K562 (cell line): ENCODE data around the gene NIPAL3. TPM values are rescaled to one million over a fixed set of nuclear protein-coding genes. Genes with fewer than 3 reads are reported as not detected.

Experiments used
- ATAC-seq: fragments of 200-7000 bp; cut with Tn5 transposase; 3 replicates; pipeline ENCODE4 v1.9.1; 2020; ENCODE audit warnings: moderate library complexity
- BruUV-seq: library from RNA; stranded (reverse); fragments of 400-500 nt; replicated peaks from 2 replicates; lab custom pipeline; 2021; lab: Mats Ljungman, UMichigan
- CTCF ChIA-PET: fragments of 300-600 bp; formaldehyde crosslinking; extraction: SDS; loops from one replicate; lab custom pipeline; 2021; ENCODE audit warnings: low intra/inter-chr PET ratio; lab: Yijun Ruan, JAX
- POLR2A ChIA-PET: fragments of 300-600, 350-650 bp; sonication (Branson Sonifier 250); formaldehyde crosslinking; extraction: SDS; loops from one replicate; lab custom pipeline; 2021; ENCODE audit warnings: antibody characterized with exemption, inconsistent platforms; lab: Yijun Ruan, JAX
- DNase-seq, 4 experiments: peaks; one replicate each; pipeline versions ENCODE4 v3.0.0 to v3.0.0-alpha.2; 2011 to 2018; ENCODE audit warnings: low spot score in 3 of 4, mixed read lengths in 3 of 4; ENCODE audit errors: extremely low read depth in 1 of 4
- FAIRE-seq: peaks from 2 replicates; lab custom pipeline; 2011; peaks lifted over from hg19 to GRCh38; lab: Jason Lieb, UNC
- H2AFZ ChIP-seq: 2 replicates; pipeline ENCODE4 v1.6.0; 2011; ENCODE audit warnings: low read depth, low read length, control low read depth, inconsistent platforms
- H3K27ac ChIP-seq: fragments of 200-600 bp; 3 replicates; pipeline ENCODE4 v1.8.0; 2011; ENCODE audit warnings: low read depth, mild to moderate bottlenecking, control low read depth, inconsistent platforms, low read length, moderate library complexity, mixed read lengths; ENCODE audit errors: extremely low read depth
- H3K27me3 ChIP-seq, 2 experiments: fragments of 300-600 bp in 1 of 2; 2 replicates in 1 of 2; 3 replicates in 1 of 2; pipeline versions ENCODE4 v1.6.0 to v1.8.0; 2011; ENCODE audit warnings: inconsistent platforms in 2 of 2, low read length in 2 of 2, mild to moderate bottlenecking in 1 of 2, mixed read lengths in 1 of 2, moderate library complexity in 1 of 2; ENCODE audit not compliant: control insufficient read depth in 2 of 2, insufficient read depth in 2 of 2
- H3K36me3 ChIP-seq: fragments of 300-600 bp; 3 replicates; pipeline ENCODE4 v1.8.0; 2011; ENCODE audit warnings: mild to moderate bottlenecking, low read length, inconsistent platforms; ENCODE audit not compliant: control insufficient read depth, insufficient read depth
- H3K4me1 ChIP-seq, 2 experiments: fragments of 200-600 bp in 1 of 2; replicated peaks in 1 of 2; 2 replicates in 1 of 2; 3 replicates in 1 of 2; pipeline versions ENCODE4 v1.5.1 to v1.8.0; 2011; ENCODE audit warnings: inconsistent platforms in 2 of 2, low read length in 2 of 2, mild to moderate bottlenecking in 1 of 2, mixed read lengths in 1 of 2, moderate library complexity in 1 of 2; ENCODE audit not compliant: control insufficient read depth in 2 of 2, insufficient read depth in 2 of 2
- H3K4me2 ChIP-seq: 2 replicates; pipeline ENCODE4 v1.6.1; 2011; ENCODE audit warnings: low read length, control low read depth, inconsistent platforms, mixed read lengths; ENCODE audit not compliant: insufficient read depth
- H3K4me3 ChIP-seq: fragments of 200-600 bp; sonication (generic), shearing (Covaris generic); 2 replicates; pipeline ENCODE4 v1.5.1; 2016; ENCODE audit warnings: control low read depth, inconsistent platforms
- H3K79me2 ChIP-seq: fragments of 200-600 bp; 3 replicates; pipeline ENCODE4 v1.8.0; 2011; ENCODE audit warnings: low read length, inconsistent platforms; ENCODE audit not compliant: control insufficient read depth, insufficient read depth
- H3K9ac ChIP-seq, 2 experiments: 2 replicates each; pipeline versions ENCODE4 v1.6.0 to v1.6.1; 2011; ENCODE audit warnings: low read depth in 2 of 2, low read length in 2 of 2, control low read depth in 1 of 2, inconsistent platforms in 1 of 2, mild to moderate bottlenecking in 1 of 2, mixed read lengths in 1 of 2; ENCODE audit not compliant: insufficient read depth in 1 of 2
- H3K9me1 ChIP-seq: one replicate; pipeline ENCODE4 v1.6.0; 2011; ENCODE audit warnings: inconsistent platforms, mild to moderate bottlenecking, low read length, moderate library complexity; ENCODE audit not compliant: control insufficient read depth, insufficient read depth
- H3K9me3 ChIP-seq: replicated peaks from 2 replicates; pipeline ENCODE4 v1.5.1; 2011; ENCODE audit warnings: low read depth, low read length, inconsistent platforms; ENCODE audit not compliant: control insufficient read depth, insufficient read depth
- H4K20me1 ChIP-seq: replicated peaks from 2 replicates; pipeline ENCODE4 v1.6.1; 2011; ENCODE audit warnings: low read length, inconsistent platforms, mixed read lengths; ENCODE audit not compliant: control insufficient read depth, insufficient read depth
- ATF7 ChIP-seq: fragments of 450-650 bp; IDR thresholded peaks from 2 replicates; pipeline ENCODE4 v1.7.1; 2014; ENCODE audit warnings: mild to moderate bottlenecking, moderate library complexity
- NCOA2 ChIP-seq, 2 experiments: fragments of 450-650 bp; IDR thresholded peaks; 2 replicates each; pipeline ENCODE4 v1.6.1; 2018; ENCODE audit warnings: mild to moderate bottlenecking in 2 of 2, moderate library complexity in 1 of 2; ENCODE audit not compliant: partially characterized antibody in 2 of 2
- RBM22 ChIP-seq: fragments of 200-400 bp; formaldehyde crosslinking; IDR thresholded peaks from 2 replicates; pipeline ENCODE4 v1.6.1; 2018; ENCODE audit warnings: low read length, low read depth; ENCODE audit not compliant: poor library complexity, severe bottlenecking
- U2AF2 ChIP-seq: fragments of 200-400 bp; formaldehyde crosslinking; optimal IDR thresholded peaks from 2 replicates; pipeline ENCODE3; 2017; ENCODE audit warnings: low read depth, mild to moderate bottlenecking, low read length
- ZFP36 ChIP-seq: fragments of 150-350 bp; IDR thresholded peaks from 2 replicates; pipeline ENCODE4 v1.6.1; 2018; ENCODE audit warnings: low read length, low read depth; ENCODE audit not compliant: partially characterized antibody
- ZNF224 ChIP-seq: sonication (generic); formaldehyde crosslinking; IDR thresholded peaks from 2 replicates; pipeline ENCODE4 v1.8.0; 2022; ENCODE audit warnings: mild to moderate bottlenecking, missing genetic modification reagents
- WGBS: fragments of 100-300 bp; shearing (Covaris generic); methylation state at CpG from one replicate; pipeline ENCODE4 v1.1.6; 2016; ENCODE audit warnings: low coverage, mixed read lengths; ENCODE audit not compliant: insufficient coverage; ENCODE audit errors: missing lambda C conversion rate; 5-methylcytosine and 5-hydroxymethylcytosine counted together
- in situ Hi-C: fragments of 300-500 bp; cut with MboI; formaldehyde crosslinking; loops from 4 replicates; pipeline ENCODE4 v1.15.0; 2018; ENCODE audit warnings: inconsistent platforms, mixed read lengths
- intact Hi-C: fragments of 100-400 bp; cut with micrococcal nuclease; formaldehyde crosslinking; loops from 2 replicates; pipeline ENCODE4 v1.14.2; 2022
- polyA plus RNA-seq, 8 experiments: library from polyadenylated mRNA; depleted of rRNA in 4 of 8; stranded (reverse) in 5 of 8; unstranded in 3 of 8; fragments of >200 nt; fragmentation: Nextera tagmentation in 2 of 8; fragmentation: Illumina TruSeq in 1 of 8; extraction: Ambion mirVana in 2 of 8; extraction: Trizol in 1 of 8; gene quantifications; 2 replicates each; pipeline versions ENCODE4 v1.2.1 to v1.2.3, GENCODE V29; 2011 to 2014; ENCODE audit warnings: inconsistent platforms in 1 of 8, missing spikeins in 1 of 8
- total RNA-seq, 7 experiments: library from RNA; depleted of rRNA in 6 of 7; stranded (reverse); fragments of >200 nt in 6 of 7; fragmentation: Illumina TruSeq in 2 of 7; extraction: Trizol in 2 of 7; gene quantifications; 2 replicates each; pipeline versions ENCODE4 v1.2.1 to v1.2.3, GENCODE V29; 2011 to 2021; ENCODE audit warnings: low replicate concordance in 1 of 7
- TF ChIP-seq, protein P1 (sequence below): fragments of 200-800 bp; sonication (Bioruptor generic); IDR thresholded peaks from 2 replicates; pipeline ENCODE4 v1.6.1; 2017; ENCODE audit warnings: missing genetic modification characterization, missing compliant biosample characterization
- TF ChIP-seq, protein P2 (sequence below): fragments of 250-450 bp; sonication (Bioruptor Pico); IDR thresholded peaks from 2 replicates; pipeline ENCODE4 v1.4.0; 2020
- TF ChIP-seq, protein P3 (sequence below): fragments of 250-450 bp; sonication (Bioruptor Pico); IDR thresholded peaks from 2 replicates; pipeline ENCODE4 v1.5.0; 2021; ENCODE audit warnings: mild to moderate bottlenecking, moderate library complexity
- TF ChIP-seq, protein P4 (sequence below), 3 experiments: fragments of 200-800 bp in 1 of 3; fragments of 250-450 bp in 1 of 3; fragments of 450-650 bp in 1 of 3; sonication (Bioruptor Pico) in 1 of 3; sonication (Bioruptor generic) in 1 of 3; formaldehyde crosslinking in 1 of 3; IDR thresholded peaks; 2 replicates each; pipeline versions ENCODE4 v1.6.1 to v1.8.0; 2016 to 2022; ENCODE audit warnings: mild to moderate bottlenecking in 2 of 3, missing genetic modification characterization in 2 of 3, missing compliant biosample characterization in 1 of 3, moderate library complexity in 1 of 3

Gene NIPAL3
- total and polyA plus RNA-seq, 9 of the 15 experiments (the other 6 are each of a cell fraction or from before 2014, with no cell fraction given): 10.5 to 26.3 (median 16.0) TPM

DNA sequence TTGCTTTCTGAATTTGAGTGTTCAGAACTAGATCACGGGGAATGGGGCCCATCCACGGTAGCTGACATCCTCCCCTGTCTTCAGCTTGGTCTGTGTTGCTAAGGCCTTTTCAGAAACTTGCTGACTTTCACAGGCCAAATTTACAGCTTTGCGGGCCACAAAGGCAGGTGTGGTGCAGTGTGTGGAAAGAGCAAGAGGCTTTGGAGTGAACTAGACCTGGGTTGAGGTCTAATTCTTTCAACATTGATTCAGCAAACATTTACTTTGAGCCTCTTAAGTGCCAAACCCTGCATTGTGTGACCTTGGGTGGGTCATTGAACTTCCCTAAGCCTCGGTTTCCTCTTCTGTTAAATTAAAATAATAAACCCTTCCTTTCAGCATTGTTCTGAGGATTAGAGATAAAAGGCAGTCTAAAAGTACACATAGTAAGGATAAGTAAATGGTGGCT is 26.3 kb upstream of the NIPAL3 start:
- ATAC-seq (no peak), FAIRE-seq (no peak), DNase-seq (no peak)
- CTCF ChIA-PET: interaction anchor here (2.7 to 7.3 kb wide), 2 partner anchors 189 to 318 kb away, joined by 16 to 222 read pairs; no protein-coding TSS in a partner anchor
- 50% methylated on average over 4 of the region's 4 CpGs for WGBS
- Histone ChIP-seq H3K4me2 (no peak overlapping the region), H3K27me3 (peaks cover 0 to 17% of the 10 kb centered on the region in 2 experiments; a peak in 3 of 5 replicates), H3K27ac (no peak overlapping the region), H4K20me1 (peaks cover 5% of the 10 kb centered on the region; the same call in 1 of the 2 replicates), H3K4me1 (no peaks in the 10 kb centered on the region)
- no TSS peak for BruUV-seq
- intact Hi-C loops (no loop called here), in situ Hi-C loops (no loop called here)
- POLR2A ChIA-PET: interaction anchor here (0.6 kb wide), 1 partner anchor 190 kb away, joined by 4 read pairs; no protein-coding TSS in a partner anchor
- no peak for TF ChIP-seq RBM22
- no peak for TF ChIP-seq NCOA2 (IDR thresholded peaks at IDR 0.05; ENCODE audit: partially characterized antibody in 2 of 2)
- TF ChIP-seq, protein P1, sequence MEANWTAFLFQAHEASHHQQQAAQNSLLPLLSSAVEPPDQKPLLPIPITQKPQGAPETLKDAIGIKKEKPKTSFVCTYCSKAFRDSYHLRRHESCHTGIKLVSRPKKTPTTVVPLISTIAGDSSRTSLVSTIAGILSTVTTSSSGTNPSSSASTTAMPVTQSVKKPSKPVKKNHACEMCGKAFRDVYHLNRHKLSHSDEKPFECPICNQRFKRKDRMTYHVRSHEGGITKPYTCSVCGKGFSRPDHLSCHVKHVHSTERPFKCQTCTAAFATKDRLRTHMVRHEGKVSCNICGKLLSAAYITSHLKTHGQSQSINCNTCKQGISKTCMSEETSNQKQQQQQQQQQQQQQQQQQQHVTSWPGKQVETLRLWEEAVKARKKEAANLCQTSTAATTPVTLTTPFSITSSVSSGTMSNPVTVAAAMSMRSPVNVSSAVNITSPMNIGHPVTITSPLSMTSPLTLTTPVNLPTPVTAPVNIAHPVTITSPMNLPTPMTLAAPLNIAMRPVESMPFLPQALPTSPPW (CRISPR knock-in tag): no peak
- TF ChIP-seq, protein P2, sequence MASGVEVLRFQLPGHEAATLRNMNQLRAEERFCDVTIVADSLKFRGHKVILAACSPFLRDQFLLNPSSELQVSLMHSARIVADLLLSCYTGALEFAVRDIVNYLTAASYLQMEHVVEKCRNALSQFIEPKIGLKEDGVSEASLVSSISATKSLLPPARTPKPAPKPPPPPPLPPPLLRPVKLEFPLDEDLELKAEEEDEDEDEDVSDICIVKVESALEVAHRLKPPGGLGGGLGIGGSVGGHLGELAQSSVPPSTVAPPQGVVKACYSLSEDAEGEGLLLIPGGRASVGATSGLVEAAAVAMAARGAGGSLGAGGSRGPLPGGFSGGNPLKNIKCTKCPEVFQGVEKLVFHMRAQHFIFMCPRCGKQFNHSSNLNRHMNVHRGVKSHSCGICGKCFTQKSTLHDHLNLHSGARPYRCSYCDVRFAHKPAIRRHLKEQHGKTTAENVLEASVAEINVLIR: no peak
- TF ChIP-seq ATF7: no peak
- TF ChIP-seq ZFP36: no peak
- TF ChIP-seq, protein P3, sequence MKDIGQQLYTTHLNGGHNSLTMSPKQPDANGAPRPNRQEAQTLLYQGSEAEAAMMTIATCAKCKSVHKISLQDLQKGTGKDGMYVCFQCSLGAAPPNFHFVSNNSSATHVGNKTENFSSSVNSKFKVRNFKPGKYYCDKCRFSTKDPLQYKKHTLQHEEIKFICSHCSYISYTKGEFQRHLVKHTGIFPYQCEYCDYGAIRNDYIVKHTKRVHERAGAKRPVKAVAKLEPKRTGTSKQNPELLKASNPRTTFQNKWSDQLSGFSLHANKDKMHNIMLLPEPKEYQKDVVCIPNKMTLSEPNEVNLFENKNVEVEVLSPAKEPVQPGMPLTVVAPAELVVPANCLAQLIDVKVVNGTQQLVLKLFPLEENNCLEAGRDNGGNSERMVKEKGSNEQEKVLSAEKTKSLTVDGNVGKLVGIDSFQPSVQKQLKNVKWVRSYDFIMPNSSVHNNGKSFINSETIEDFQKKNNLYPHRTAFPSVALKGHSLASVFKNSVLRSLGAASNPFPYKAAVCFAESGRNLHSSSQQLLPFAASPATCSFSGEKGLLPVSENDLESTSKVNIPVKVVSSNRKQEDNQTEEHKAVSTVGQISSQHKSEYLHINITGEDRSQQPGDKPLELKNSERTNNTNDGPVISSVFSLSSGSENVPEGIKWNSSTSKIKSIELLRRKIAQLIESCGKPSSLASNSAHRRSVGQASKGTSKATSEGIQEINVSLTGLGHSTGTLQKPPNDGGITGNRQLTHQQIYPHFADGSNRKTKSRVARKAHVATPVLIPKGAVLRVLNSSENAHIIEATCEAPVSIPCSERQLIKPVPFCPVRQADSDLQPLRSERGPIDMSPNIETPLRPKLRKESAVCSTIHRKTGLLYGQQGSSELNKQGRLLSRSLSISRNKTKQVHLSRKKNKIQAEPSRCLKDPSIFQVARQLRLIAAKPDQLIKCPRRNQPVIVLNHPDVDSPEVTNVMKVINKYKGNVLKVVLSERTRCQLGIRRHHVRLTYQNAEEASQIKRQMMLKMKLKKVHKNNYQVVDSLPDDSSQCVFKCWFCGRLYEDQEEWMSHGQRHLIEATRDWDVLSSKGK (CRISPR knock-in tag): no peak
- TF ChIP-seq U2AF2: no peak
- TF ChIP-seq ZNF224: no peak
- TF ChIP-seq, protein P4, sequence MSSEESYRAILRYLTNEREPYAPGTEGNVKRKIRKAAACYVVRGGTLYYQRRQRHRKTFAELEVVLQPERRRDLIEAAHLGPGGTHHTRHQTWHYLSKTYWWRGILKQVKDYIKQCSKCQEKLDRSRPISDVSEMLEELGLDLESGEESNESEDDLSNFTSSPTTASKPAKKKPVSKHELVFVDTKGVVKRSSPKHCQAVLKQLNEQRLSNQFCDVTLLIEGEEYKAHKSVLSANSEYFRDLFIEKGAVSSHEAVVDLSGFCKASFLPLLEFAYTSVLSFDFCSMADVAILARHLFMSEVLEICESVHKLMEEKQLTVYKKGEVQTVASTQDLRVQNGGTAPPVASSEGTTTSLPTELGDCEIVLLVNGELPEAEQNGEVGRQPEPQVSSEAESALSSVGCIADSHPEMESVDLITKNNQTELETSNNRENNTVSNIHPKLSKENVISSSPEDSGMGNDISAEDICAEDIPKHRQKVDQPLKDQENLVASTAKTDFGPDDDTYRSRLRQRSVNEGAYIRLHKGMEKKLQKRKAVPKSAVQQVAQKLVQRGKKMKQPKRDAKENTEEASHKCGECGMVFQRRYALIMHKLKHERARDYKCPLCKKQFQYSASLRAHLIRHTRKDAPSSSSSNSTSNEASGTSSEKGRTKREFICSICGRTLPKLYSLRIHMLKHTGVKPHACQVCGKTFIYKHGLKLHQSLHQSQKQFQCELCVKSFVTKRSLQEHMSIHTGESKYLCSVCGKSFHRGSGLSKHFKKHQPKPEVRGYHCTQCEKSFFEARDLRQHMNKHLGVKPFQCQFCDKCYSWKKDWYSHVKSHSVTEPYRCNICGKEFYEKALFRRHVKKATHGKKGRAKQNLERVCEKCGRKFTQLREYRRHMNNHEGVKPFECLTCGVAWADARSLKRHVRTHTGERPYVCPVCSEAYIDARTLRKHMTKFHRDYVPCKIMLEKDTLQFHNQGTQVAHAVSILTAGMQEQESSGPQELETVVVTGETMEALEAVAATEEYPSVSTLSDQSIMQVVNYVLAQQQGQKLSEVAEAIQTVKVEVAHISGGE (CRISPR knock-in tag; IDR thresholded peaks at IDR 0.05): no peak
- TF ChIP-seq, all 486 proteins: peak for 0
- H3K9me1 ChIP-seq: no peaks in the 10 kb centered on the region
- H3K36me3 ChIP-seq: no peaks in the 10 kb centered on the region
- H3K4me3 ChIP-seq: no peak overlapping the region
- no peak overlapping the region for H2AFZ ChIP-seq
- no peaks in the 10 kb centered on the region for H3K79me2 ChIP-seq
- no peak overlapping the region for H3K9ac ChIP-seq
- no peaks in the 10 kb centered on the region for H3K9me3 ChIP-seq
